Trophoblast cell (in vitro differentiated cells and primary cell): Measurements from ENCODE around the gene TTLL11.

Experiments used
- DNase-seq, 2 donors: peaks; one replicate each; pipeline ENCODE4 v3.0.0-alpha.2; 2016
- H2AFZ ChIP-seq: 2 replicates; pipeline ENCODE4 v1.6.1; 2013; ENCODE audit warnings: low read length, moderate library complexity, mild to moderate bottlenecking; ENCODE audit not compliant: insufficient read depth, poor library complexity
- H2AK5ac ChIP-seq: 2 replicates; pipeline ENCODE4 v1.6.1; 2013; ENCODE audit warnings: mild to moderate bottlenecking, low read length
- H2BK120ac ChIP-seq: 2 replicates; pipeline ENCODE4 v1.6.1; 2013; ENCODE audit warnings: low read length, mild to moderate bottlenecking, moderate library complexity; ENCODE audit not compliant: insufficient read depth, poor library complexity
- H2BK12ac ChIP-seq: 2 replicates; pipeline ENCODE4 v1.6.1; 2013; ENCODE audit warnings: mild to moderate bottlenecking, low read length, moderate library complexity
- H2BK5ac ChIP-seq: 2 replicates; pipeline ENCODE4 v1.6.1; 2013; ENCODE audit warnings: low read length, low read depth, moderate library complexity, mild to moderate bottlenecking; ENCODE audit not compliant: poor library complexity
- H3K14ac ChIP-seq: 2 replicates; pipeline ENCODE4 v1.6.1; 2013; ENCODE audit warnings: mild to moderate bottlenecking, low read length
- H3K18ac ChIP-seq: 2 replicates; pipeline ENCODE4 v1.6.1; 2013; ENCODE audit warnings: mild to moderate bottlenecking, low read length
- H3K23ac ChIP-seq: 2 replicates; pipeline ENCODE4 v1.6.1; 2013; ENCODE audit warnings: low read length
- H3K27ac ChIP-seq: 2 replicates; pipeline ENCODE4 v1.5.1; 2013; ENCODE audit warnings: low read depth, mild to moderate bottlenecking, inconsistent platforms, low read length, moderate library complexity
- H3K27me3 ChIP-seq: 2 replicates; pipeline ENCODE4 v1.6.1; 2013; ENCODE audit warnings: inconsistent platforms, mild to moderate bottlenecking, low read length, moderate library complexity; ENCODE audit not compliant: insufficient read depth
- H3K36me3 ChIP-seq, 2 experiments: 1 replicate in 1 of 2; 2 replicates in 1 of 2; pipeline ENCODE4 v1.6.1; 2013; ENCODE audit warnings: low read length in 2 of 2, mild to moderate bottlenecking in 2 of 2, moderate library complexity in 1 of 2; ENCODE audit not compliant: insufficient read depth in 2 of 2, control insufficient read depth in 1 of 2
- H3K4ac ChIP-seq: 2 replicates; pipeline ENCODE4 v1.6.1; 2013; ENCODE audit warnings: low read depth, mild to moderate bottlenecking, low read length, moderate library complexity
- H3K4me1 ChIP-seq, 2 experiments: 1 replicate in 1 of 2; 2 replicates in 1 of 2; pipeline ENCODE4 v1.6.1; 2013; ENCODE audit warnings: low read length in 2 of 2, mild to moderate bottlenecking in 2 of 2, moderate library complexity in 1 of 2; ENCODE audit not compliant: insufficient read depth in 2 of 2, control insufficient read depth in 1 of 2
- H3K4me2 ChIP-seq: 2 replicates; pipeline ENCODE4 v1.6.1; 2013; ENCODE audit warnings: inconsistent platforms, mild to moderate bottlenecking, low read length, moderate library complexity
- H3K4me3 ChIP-seq: 2 replicates; pipeline ENCODE4 v1.5.1; 2013; ENCODE audit warnings: mild to moderate bottlenecking, low read depth, low read length, inconsistent platforms
- H3K79me1 ChIP-seq: one replicate; pipeline ENCODE4 v1.6.1; 2013; ENCODE audit warnings: low read length
- H3K79me2 ChIP-seq: 2 replicates; pipeline ENCODE4 v1.6.1; 2013; ENCODE audit warnings: low read length, mild to moderate bottlenecking; ENCODE audit not compliant: control insufficient read depth, insufficient read depth, poor library complexity
- H3K9ac ChIP-seq: 2 replicates; pipeline ENCODE4 v1.6.1; 2013; ENCODE audit warnings: mild to moderate bottlenecking, low read length
- H3K9me3 ChIP-seq: 2 replicates; pipeline ENCODE4 v1.6.1; 2013; ENCODE audit warnings: low read depth, mild to moderate bottlenecking, control low read depth, inconsistent platforms, low read length; ENCODE audit not compliant: insufficient read depth
- H4K12ac ChIP-seq: 2 replicates; pipeline ENCODE4 v1.6.1; 2013; ENCODE audit warnings: low read depth, mild to moderate bottlenecking, low read length, moderate library complexity
- H4K8ac ChIP-seq: 2 replicates; pipeline ENCODE4 v1.6.1; 2013; ENCODE audit warnings: low read depth, mild to moderate bottlenecking, low read length, moderate library complexity
- H4K91ac ChIP-seq: one replicate; pipeline ENCODE4 v1.6.1; 2013; ENCODE audit warnings: low read depth, mild to moderate bottlenecking, low read length, moderate library complexity
- WGBS: extraction: QIAGEN DNeasy Blood & Tissue Kit; methylation state at CpG from one replicate; pipeline ENCODE4 v1.1.7; 2013; ENCODE audit warnings: missing lambda C conversion rate; ENCODE audit not compliant: insufficient read length, insufficient coverage; ENCODE audit errors: extremely low coverage; 5-methylcytosine and 5-hydroxymethylcytosine counted together

TTLL11 gene

DNA sequence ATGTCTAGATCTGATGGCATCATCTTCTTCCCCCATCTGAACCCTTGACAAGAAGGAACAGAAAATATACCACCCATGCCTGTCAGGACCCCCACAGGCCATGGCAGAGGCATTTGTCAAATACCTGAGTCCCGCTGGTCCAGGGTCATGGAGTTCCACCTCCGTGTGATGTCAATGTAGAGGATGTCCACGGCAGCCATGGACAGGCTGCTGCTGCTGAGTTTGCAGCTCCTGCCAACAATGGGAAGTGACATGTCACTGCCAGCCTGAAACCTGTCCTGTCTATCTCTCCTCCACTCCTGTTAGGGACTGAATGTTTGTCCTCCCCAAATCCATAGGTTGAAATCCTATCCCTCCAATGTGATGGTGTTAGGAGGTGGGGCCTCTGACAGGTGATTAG lies 232.9 kb downstream of the TTLL11 start:
- Histone ChIP-seq H2BK120ac (no peak overlapping the region), H2AFZ (no peak overlapping the region), H2AK5ac (no peak overlapping the region), H3K79me1 (no peaks in the 10 kb centered on the region), H3K9ac (no peak overlapping the region), H3K9me3 (peaks cover 2% of the 10 kb centered on the region), H4K8ac (no peak overlapping the region), H4K12ac (no peak overlapping the region), H4K91ac (no peak overlapping the region), H2BK5ac (no peak overlapping the region), H3K18ac (no peak overlapping the region), H3K27ac (no peak overlapping the region), H3K36me3 (no peaks in the 10 kb centered on the region), H3K4me2 (no peak overlapping the region), H2BK12ac (no peak overlapping the region), H3K27me3 (no peaks in the 10 kb centered on the region), H3K79me2 (no peaks in the 10 kb centered on the region), H3K14ac (no peak overlapping the region), H3K4me1 (no peaks in the 10 kb centered on the region), H3K23ac (no peak overlapping the region), H3K4me3 (no peak overlapping the region), H3K4ac (no peak overlapping the region)
- no peak for DNase-seq
- no CpG with 5 or more reads among the region's 3 CpGs for WGBS

DNA sequence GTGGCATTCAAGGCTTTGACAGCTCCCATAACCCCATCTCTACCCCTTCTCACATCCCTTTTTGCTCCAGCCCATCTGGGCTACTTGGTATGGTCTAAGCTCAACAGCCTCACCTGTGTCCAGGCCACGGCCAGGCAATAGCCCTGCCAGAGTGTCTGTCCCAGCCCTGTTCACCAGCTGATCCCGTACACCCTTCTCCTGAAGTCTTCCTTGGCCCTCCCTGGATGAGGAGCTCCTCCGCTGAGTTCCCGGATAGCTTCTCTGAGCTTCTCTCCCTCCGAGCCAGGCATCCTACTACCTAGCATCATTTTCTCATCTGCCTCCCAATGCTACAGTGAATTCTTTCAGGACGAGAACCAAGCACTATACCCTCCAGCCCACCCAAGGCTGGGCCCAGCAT lies 233.5 kb downstream of the TTLL11 start:
- no peak overlapping the region for H3K4me2 ChIP-seq
- no peak overlapping the region for H3K4me3 ChIP-seq
- no peak overlapping the region for H3K23ac ChIP-seq
- H2BK120ac ChIP-seq: no peak overlapping the region
- WGBS: no CpG with 5 or more reads among the region's 6 CpGs
- no peaks in the 10 kb centered on the region for H3K36me3 ChIP-seq
- H3K14ac ChIP-seq: no peak overlapping the region
- no peak overlapping the region for H4K12ac ChIP-seq
- H2AK5ac ChIP-seq: no peak overlapping the region
- H2BK5ac ChIP-seq: no peak overlapping the region
- H3K79me2 ChIP-seq: no peaks in the 10 kb centered on the region
- H2AFZ ChIP-seq: no peak overlapping the region
- no peaks in the 10 kb centered on the region for H3K27me3 ChIP-seq
- no peak overlapping the region for H3K27ac ChIP-seq
- H3K18ac ChIP-seq: no peak overlapping the region
- H3K4me1 ChIP-seq: no peaks in the 10 kb centered on the region
- H3K79me1 ChIP-seq: no peaks in the 10 kb centered on the region
- H4K8ac ChIP-seq: no peak overlapping the region
- no peak for DNase-seq
- H3K9ac ChIP-seq: no peak overlapping the region
- H2BK12ac ChIP-seq: no peak overlapping the region
- H4K91ac ChIP-seq: no peak overlapping the region
- H3K9me3 ChIP-seq: peaks cover 2% of the 10 kb centered on the region
- no peak overlapping the region for H3K4ac ChIP-seq

DNA sequence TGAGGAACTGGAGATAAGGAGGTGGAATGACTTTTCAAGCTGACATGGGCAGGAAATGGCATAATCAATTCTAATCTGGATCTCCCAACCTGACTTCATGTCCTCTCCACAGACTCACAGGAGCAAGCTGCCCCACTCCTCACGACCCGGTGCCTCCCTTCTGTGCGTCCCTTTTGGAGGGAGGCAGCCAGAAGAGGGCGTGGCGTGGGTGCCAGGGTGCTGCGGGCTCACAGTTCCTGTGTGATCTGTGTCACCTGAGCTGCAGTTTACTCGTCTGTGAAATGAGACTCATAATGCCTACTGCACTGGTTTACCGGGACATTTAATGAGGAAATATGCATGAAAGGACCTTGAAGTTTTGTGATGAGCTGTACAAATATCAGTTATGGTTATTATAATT lies 234.3 kb downstream of the TTLL11 start:
- H2BK12ac ChIP-seq: no peak overlapping the region
- H3K36me3 ChIP-seq: no peaks in the 10 kb centered on the region
- peak in 1 of 2 donors; percentile 9 for DNase-seq
- H3K9ac ChIP-seq: no peak overlapping the region
- peaks cover 2% of the 10 kb centered on the region for H3K9me3 ChIP-seq
- H3K4me3 ChIP-seq: no peak overlapping the region
- H3K27ac ChIP-seq: no peak overlapping the region
- H3K4ac ChIP-seq: no peak overlapping the region
- no peak overlapping the region for H4K91ac ChIP-seq
- WGBS: no CpG with 5 or more reads among the region's 8 CpGs
- no peaks in the 10 kb centered on the region for H3K79me1 ChIP-seq
- H4K8ac ChIP-seq: no peak overlapping the region
- no peaks in the 10 kb centered on the region for H3K27me3 ChIP-seq
- no peak overlapping the region for H3K18ac ChIP-seq
- no peak overlapping the region for H2BK5ac ChIP-seq
- no peak overlapping the region for H2AFZ ChIP-seq
- no peak overlapping the region for H3K14ac ChIP-seq
- H3K4me2 ChIP-seq: no peak overlapping the region
- H3K4me1 ChIP-seq: no peaks in the 10 kb centered on the region
- no peak overlapping the region for H2AK5ac ChIP-seq
- H3K79me2 ChIP-seq: no peaks in the 10 kb centered on the region
- no peak overlapping the region for H4K12ac ChIP-seq
- H3K23ac ChIP-seq: no peak overlapping the region
- H2BK120ac ChIP-seq: no peak overlapping the region

DNA sequence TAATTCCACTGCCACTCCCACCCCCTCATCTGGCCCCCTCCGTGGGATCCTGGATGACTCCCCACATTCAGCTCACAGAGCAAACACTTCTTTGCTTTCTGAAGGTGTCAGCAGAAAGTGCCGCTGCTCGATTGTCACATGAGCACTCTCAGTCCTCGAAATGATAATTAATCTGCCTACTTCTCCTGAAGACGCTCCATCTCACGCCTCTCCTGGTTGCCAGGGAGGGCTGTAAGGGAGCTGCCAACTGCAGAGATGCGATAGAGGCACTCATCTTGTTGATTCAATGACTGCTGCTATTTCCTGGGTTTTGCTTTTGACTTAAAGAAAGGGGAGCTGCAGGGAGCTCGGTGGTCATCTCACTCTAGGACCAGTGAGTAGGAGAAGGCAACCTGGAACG lies 235.2 kb downstream of the TTLL11 start:
- Histone ChIP-seq H3K36me3 (no peaks in the 10 kb centered on the region), H3K79me2 (no peaks in the 10 kb centered on the region), H3K4ac (no peak overlapping the region), H2BK12ac (no peak overlapping the region), H4K91ac (no peak overlapping the region), H3K9me3 (peaks cover 2% of the 10 kb centered on the region), H2BK5ac (no peak overlapping the region), H3K23ac (no peak overlapping the region), H2AFZ (no peak overlapping the region), H3K9ac (no peak overlapping the region), H4K8ac (no peak overlapping the region), H2AK5ac (no peak overlapping the region), H3K27ac (no peak overlapping the region), H3K79me1 (no peaks in the 10 kb centered on the region), H3K18ac (no peak overlapping the region), H3K4me2 (no peak overlapping the region), H3K27me3 (no peaks in the 10 kb centered on the region), H2BK120ac (no peak overlapping the region), H4K12ac (no peak overlapping the region), H3K4me1 (no peaks in the 10 kb centered on the region), H3K4me3 (no peak overlapping the region), H3K14ac (no peak overlapping the region)
- no peak for DNase-seq
- no CpG with 5 or more reads among the region's 9 CpGs for WGBS
